ENCODE results near the gene CMC2. TPM values are rescaled to one million over a fixed set of nuclear protein-coding genes. Genes with fewer than 3 reads are reported as not detected.

Gene CMC2
- total RNA-seq, 1 experiment from 2014 or later = 64.2 TPM

GRCh38 chr16:80997139-80997798 is 9.4 kb downstream of the CMC2 start:
- Histone ChIP-seq H3T11ph (ENCODE audit: low read length) (no peak overlapping the region), H3K56ac (ENCODE audit: insufficient read length, low read depth, low read length) (no peak overlapping the region), H2BK5ac (ENCODE audit: insufficient read length, low read length) (no peak overlapping the region), H4K91ac (ENCODE audit: insufficient read length, low read depth, low read length) (no peak overlapping the region), H3K14ac (ENCODE audit: insufficient read depth, low read length) (no peak overlapping the region), H2BK12ac (ENCODE audit: insufficient read length, low read depth, low read length) (no peak overlapping the region), H2BK120ac (ENCODE audit: low read depth, low read length, poor library complexity, severe bottlenecking) (no peak overlapping the region), H2AFZ (ENCODE audit: low read length) (no peak overlapping the region), H2BK15ac (ENCODE audit: low read depth, low read length) (no peak overlapping the region), H3K4me1 (ENCODE audit: insufficient read depth, low read length) (no peaks in the 10 kb centered on the region), H3K9me3 (ENCODE audit: control insufficient read depth, low read depth, low read length) (no peaks in the 10 kb centered on the region), H3K9ac (ENCODE audit: extremely low read depth, insufficient read length, low read length) (no peak overlapping the region), H2AK5ac (ENCODE audit: insufficient read length, low read length) (no peak overlapping the region), H3K4me2 (ENCODE audit: insufficient read depth, insufficient read length, low read length) (no peak overlapping the region), H4K8ac (replicated peaks; ENCODE audit: insufficient read length, low read depth, low read length) (no peak overlapping the region), H3K23me2 (ENCODE audit: insufficient read length, low read depth, low read length, poor library complexity, severe bottlenecking) (no peaks in the 10 kb centered on the region), H3K79me2 (ENCODE audit: insufficient read depth, low read length) (peaks cover 6% of the 10 kb centered on the region; the same call in 1 of the 2 replicates), H4K5ac (ENCODE audit: insufficient read length, low read depth, low read length) (no peak overlapping the region), H3K23ac (ENCODE audit: insufficient read length, low read depth, low read length) (no peak overlapping the region), H3K79me1 (ENCODE audit: insufficient read depth, low read depth, low read length, poor library complexity, severe bottlenecking) (peaks cover 12% of the 10 kb centered on the region), H3K27me3 (ENCODE audit: insufficient read depth, low read length) (no peaks in the 10 kb centered on the region), H3K4ac (ENCODE audit: low read depth, low read length) (no peak overlapping the region), H4K20me1 (ENCODE audit: control insufficient read depth, insufficient read depth, insufficient read length) (no peaks in the 10 kb centered on the region), H2BK20ac (ENCODE audit: low read depth, low read length, poor library complexity, severe bottlenecking) (no peak overlapping the region), H3K18ac (ENCODE audit: insufficient read length, low read depth, low read length) (no peak overlapping the region), H3K27ac (ENCODE audit: insufficient read length, low read depth, low read length) (no peak overlapping the region)
- H3K4me3 Mint-ChIP-seq = no peak overlapping the region
- no peak overlapping the region; a peak in 1 of 7 replicates for H3K27ac Mint-ChIP-seq
- WGBS (ENCODE audit: extremely low coverage, insufficient read length, low lambda C conversion rate) = 100% methylated on average over 2 of the region's 9 CpGs
- TF ChIP-seq, protein P1, sequence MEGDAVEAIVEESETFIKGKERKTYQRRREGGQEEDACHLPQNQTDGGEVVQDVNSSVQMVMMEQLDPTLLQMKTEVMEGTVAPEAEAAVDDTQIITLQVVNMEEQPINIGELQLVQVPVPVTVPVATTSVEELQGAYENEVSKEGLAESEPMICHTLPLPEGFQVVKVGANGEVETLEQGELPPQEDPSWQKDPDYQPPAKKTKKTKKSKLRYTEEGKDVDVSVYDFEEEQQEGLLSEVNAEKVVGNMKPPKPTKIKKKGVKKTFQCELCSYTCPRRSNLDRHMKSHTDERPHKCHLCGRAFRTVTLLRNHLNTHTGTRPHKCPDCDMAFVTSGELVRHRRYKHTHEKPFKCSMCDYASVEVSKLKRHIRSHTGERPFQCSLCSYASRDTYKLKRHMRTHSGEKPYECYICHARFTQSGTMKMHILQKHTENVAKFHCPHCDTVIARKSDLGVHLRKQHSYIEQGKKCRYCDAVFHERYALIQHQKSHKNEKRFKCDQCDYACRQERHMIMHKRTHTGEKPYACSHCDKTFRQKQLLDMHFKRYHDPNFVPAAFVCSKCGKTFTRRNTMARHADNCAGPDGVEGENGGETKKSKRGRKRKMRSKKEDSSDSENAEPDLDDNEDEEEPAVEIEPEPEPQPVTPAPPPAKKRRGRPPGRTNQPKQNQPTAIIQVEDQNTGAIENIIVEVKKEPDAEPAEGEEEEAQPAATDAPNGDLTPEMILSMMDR (conservative IDR thresholded peaks at IDR 0.05) = no peak
- H3K9me3 Mint-ChIP-seq = peaks cover 0 to 2% of the 10 kb centered on the region in 2 experiments; a peak in 2 of 5 replicates
- peaks cover 0 to 12% of the 10 kb centered on the region in 2 experiments; a peak in 2 of 4 replicates for H3K4me1 Mint-ChIP-seq
- no peaks in the 10 kb centered on the region for H3K27me3 Mint-ChIP-seq (ENCODE audit: low read depth)
- H3K36me3 Mint-ChIP-seq (ENCODE audit: insufficient read depth in 1 of 3, low read depth in 3 of 3) = peaks cover 4 to 7% (median 6%) of the 10 kb centered on the region in 3 experiments; a peak in 6 of 7 replicates
- DNase-seq = no peak
